GM19043 (cell line): ENCODE measurements around the gene CTNND2.

Source experiments
- ATAC-seq: cut with Tn5 transposase; IDR thresholded peaks from one replicate; pipeline ENCODE4 v1.9.1; 2021; ENCODE audit warnings: low read depth; ENCODE audit not compliant: unreplicated experiment

The CTNND2 gene, protein sequence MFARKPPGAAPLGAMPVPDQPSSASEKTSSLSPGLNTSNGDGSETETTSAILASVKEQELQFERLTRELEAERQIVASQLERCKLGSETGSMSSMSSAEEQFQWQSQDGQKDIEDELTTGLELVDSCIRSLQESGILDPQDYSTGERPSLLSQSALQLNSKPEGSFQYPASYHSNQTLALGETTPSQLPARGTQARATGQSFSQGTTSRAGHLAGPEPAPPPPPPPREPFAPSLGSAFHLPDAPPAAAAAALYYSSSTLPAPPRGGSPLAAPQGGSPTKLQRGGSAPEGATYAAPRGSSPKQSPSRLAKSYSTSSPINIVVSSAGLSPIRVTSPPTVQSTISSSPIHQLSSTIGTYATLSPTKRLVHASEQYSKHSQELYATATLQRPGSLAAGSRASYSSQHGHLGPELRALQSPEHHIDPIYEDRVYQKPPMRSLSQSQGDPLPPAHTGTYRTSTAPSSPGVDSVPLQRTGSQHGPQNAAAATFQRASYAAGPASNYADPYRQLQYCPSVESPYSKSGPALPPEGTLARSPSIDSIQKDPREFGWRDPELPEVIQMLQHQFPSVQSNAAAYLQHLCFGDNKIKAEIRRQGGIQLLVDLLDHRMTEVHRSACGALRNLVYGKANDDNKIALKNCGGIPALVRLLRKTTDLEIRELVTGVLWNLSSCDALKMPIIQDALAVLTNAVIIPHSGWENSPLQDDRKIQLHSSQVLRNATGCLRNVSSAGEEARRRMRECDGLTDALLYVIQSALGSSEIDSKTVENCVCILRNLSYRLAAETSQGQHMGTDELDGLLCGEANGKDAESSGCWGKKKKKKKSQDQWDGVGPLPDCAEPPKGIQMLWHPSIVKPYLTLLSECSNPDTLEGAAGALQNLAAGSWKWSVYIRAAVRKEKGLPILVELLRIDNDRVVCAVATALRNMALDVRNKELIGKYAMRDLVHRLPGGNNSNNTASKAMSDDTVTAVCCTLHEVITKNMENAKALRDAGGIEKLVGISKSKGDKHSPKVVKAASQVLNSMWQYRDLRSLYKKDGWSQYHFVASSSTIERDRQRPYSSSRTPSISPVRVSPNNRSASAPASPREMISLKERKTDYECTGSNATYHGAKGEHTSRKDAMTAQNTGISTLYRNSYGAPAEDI (N-terminal part only)

DNA sequence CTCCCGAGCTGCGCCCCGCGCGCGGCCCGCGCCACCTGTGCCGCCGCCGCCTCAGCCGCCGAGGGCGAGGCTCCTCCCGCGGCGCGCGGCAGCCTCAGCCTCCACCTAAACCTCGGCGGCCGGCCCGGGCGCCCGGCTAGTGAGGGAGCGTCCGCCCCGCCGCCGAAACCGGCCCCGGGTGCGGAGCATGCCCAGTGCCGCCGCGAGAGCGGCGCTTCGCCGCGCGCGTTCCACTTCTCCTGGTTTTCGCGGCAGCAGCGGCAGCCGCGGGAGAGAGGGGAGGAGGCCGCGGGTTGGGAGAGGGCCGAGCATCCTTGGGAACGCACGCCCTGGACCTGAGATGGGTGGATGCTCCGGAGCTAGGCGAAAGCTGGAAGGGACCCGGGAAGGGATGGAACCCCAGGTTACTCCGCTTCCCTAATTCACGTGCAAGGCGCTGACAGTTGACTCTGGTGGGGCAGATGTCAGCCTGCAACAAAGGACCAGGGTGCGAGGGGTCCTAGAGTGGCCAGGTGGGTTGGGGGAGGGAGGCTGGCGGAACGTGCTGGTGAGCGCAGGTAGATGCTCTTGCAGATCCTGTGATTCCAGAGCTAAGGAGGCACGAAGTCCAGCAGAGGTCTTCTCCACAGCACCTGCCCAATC lies at the start of gene CTNND2:
Gene CTNND2, minus strand, starts transcription at position 182 of the 642 bp plus-strand sequence. CDS start 593 bp downstream, outside the sequence.
- ATAC-seq = no peak

DNA sequence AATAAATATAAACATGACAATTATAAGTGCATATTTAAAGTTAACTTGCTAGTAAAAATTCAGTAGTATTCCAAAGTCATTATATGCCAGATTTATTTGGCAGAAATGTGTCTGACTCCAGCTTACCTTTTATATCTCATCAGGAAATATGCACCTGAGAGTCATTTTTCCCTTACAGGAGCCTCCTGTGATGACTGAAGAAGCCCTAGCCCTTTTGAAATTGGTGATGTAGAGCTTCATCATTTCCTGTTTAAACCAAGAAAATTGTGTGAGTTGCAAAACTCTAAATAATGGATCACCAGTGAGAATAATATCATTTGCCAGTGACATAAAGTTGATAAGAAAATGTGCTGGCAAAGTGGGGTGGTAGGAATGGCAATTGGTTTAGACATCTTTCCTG lies 42.1 kb upstream of the CTNND2 start:
- ATAC-seq = no peak

DNA sequence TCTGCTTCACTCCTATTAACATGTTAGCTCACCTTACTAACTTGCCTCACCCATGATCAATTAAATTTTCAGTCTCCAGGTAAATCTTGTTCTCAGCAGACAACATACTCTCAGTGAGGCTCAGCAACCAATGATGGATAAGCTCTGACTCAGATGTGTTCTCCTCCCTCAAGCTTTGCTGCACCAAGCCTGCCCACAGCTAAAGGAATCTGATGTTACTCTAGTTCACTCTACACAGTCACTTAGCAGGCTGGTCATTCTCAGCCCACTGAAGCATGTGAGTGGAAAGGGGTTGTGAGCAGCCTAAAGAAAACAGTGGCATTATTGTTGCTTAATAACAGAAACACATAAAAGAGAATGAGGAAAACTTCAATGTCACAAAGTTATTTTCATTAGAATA lies 37.3 kb upstream of the CTNND2 start:
- ATAC-seq = no peak

DNA sequence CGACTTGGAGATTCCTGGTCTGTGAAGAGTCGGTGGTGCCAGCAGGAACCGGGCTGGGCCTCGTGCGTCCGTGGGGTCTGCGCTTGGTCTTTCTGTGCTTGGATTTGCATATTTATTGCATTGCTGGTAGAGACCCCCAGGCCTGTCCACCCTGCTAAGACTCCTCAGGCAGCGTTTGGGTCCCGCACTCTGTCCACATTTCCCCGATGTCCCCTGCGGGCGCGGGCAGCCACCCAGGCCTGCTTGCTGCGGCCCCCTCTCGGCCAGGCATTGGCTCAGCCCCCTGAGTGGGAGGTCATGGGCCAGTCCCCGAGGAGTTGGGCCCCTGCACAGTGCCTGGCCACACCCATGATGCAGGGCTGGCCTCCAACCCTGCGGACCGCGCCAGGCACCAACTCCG lies 27.4 kb upstream of the CTNND2 start:
- ATAC-seq = no peak

DNA sequence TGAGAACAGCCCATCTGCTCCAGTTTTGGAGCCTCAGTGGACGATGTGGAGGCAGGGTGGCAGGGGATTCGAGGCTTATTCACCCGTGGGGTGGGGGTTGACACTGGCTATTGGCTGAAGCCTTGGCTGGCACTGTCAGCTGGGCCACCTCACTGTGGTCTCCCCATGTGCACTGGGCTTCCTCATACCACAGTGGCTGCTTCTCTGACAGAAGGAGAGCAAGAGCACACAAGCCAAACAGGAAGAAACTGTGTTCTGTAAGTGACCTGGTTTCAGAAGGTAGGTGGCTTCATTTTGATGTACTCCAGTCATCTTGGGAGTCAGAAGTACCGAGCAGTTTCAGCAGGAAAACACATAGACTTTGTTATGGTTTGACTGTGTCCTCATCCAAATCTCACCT lies 24.7 kb upstream of the CTNND2 start:
- ATAC-seq = no peak

DNA sequence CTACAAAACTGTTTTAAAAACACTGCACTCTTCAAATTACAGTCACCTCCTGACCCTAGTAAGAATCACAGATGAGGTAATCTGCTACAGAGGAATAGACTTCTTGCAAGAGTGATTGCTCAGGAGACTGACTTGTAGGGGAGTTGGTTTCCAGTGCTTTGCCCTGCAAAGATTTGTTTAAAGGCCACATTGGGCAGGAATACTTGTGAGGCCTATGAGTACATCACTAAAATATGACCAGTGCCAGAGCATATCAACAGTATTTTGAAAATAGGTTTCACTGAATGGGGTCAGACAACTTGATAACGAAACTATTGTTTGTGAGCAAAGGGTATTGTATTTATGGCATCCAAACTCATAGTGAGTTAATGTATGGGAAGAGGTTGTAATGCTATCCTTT lies 21.5 kb upstream of the CTNND2 start:
- ATAC-seq = no peak

DNA sequence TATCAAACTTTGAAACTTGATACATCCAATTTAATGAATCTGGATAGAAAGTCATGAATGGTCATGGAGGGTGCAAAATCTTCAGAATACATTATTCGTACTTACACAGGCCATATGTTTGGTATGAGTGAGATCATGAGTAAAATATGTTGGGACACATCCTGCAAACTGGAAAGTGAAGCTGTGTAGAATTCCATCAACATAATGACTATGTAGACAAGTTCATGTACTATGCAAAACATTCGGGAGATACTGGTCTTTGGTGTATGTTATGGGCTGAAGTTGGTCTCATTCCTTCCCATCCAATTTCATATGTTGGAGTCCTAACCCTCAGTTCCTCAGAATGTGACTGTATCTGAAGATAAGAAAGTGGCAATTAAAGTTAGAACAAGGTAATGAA lies 18.1 kb upstream of the CTNND2 start:
- no peak for ATAC-seq

DNA sequence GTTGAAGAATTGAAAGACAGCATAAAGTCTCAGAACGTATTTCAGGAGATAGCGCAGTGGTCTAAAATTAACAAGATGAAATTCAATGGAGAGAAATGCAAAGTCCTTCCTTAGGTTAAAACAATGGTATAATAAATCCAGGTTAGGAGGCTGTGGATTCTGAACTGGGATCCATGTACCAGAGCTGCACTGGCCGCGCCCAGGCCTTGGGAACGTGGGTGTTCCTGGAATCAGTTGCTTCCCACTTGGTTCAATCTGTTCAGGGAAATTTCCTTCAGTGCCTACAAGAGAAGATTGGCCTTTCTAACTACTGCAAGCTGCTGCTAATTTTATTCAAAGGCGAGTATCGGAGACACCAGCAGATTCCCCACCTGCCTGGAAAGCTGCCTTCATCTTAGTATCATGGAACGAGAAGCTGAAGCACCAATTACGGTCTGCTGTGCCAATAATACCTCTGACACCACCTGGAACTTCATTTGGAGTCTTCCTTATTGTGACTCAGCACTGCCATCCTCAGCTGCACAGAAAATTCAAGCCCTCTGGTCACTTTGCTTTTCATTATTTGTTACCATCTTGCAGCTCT lies 14.3 kb upstream of the CTNND2 start:
- ATAC-seq = no peak

DNA sequence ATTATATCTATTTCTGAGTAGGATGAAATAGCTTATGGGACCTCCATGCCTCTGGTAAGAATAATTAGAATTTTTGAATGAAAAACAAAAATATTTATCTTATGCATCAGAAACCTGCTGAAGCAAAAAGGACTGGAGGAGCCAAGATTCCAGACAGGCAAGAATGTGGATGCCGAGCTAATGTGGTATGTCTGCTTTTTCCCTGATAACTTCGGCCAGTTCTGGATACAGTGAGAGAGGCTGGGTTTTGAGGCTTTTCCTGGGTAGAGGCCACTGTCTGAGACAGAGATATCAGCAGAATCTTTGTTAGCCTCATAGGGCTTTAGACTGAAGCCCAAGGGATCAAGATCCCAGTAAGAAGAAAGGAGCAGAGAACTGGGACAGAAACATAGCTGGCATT lies 5.2 kb upstream of the CTNND2 start:
- ATAC-seq = no peak

DNA sequence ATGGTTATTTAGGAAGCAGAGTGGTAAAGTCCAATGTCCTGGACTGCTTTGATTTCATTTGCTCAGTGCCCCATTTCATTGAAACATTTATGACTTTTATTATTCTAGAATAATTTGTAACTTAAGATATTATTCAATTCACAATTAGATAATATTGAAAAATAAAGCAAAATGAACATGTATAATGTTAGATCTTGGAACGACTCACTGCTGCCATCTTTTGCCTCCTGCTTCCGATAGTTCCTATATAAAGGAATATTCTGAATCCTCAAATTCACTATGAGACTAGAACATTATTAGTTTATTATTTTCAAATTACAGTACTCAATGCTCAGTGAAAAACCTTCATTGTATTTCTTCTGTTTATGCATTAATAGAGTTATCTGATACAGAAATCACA lies 2.3 kb upstream of the CTNND2 start:
- no peak for ATAC-seq

DNA sequence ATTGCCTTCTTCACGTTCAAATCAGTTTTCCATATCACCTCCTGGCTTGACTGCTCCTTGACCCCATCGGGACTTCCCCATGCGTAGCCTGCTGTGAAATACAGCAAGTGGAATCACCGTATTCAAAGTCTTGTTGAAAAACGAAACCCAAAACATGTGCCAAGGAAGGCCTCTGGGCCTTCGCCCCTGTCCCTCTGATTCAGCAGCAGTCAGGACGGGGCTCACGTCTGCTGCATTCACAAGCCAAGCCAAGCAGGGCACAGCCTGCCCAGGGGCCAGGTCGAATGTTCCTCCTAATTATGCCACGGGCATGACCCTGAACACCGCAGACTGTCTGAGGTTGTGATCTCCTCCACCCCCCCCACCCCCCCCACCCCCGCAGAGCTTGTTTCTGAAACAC lies 960 bp upstream of the CTNND2 start:
- no peak for ATAC-seq

DNA sequence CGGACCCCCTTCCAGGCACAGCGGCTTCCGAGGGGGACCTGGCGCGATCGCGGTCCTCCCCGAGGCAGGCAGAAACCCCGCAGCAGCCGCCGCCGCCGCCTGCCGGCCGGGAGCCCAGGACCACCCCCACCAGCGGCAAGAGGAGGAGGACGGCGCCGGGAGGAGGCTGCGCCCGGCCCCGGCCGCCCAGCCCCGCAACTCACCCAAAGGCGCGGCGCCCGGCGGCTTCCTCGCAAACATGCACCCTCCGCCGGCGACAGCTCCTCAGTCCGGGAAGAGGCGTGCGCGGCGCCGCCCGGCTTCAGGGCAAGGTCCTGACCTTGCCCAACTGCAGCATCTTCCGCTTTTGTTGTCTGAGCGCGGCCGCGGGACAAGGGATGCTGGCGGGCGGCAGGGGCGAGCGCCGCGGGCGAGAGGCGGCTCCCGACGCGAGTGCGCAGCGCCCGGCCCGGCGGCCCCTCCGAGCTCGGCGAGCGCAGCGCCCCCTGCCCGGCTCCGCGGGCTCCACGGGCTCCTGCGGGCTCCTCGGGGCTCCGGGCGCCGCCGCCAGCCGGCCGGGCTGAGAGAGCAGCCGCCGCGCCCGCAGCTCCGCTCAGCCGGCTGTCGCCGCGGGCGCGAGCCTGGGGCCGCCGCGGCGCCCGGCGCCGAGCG lies 507 bp downstream of the CTNND2 start:
- ATAC-seq = no peak

DNA sequence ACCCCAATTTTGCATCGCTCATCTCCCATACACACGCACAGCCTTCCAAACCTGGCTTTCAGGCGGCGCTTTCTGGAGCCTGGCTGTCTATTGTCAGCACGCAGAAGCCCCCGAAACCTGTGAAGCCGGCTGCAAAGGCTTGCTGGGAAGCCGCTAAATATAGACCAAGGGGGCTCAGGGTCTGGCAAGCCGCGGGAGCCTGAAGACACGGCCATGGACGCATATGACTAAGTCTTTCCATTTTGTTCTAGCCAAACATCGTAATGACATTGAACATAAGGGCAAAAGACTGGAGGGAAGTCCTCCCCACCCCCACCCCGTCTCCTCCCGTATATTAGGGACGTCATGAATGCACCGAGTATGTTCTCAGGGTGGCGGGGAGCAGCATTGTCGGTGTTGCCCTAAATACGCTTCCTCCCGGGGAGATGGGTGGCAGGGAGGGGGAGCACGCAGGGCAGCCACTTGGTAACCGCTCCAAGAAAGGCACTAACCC lies 1.1 kb downstream of the CTNND2 start:
- ATAC-seq = no peak

DNA sequence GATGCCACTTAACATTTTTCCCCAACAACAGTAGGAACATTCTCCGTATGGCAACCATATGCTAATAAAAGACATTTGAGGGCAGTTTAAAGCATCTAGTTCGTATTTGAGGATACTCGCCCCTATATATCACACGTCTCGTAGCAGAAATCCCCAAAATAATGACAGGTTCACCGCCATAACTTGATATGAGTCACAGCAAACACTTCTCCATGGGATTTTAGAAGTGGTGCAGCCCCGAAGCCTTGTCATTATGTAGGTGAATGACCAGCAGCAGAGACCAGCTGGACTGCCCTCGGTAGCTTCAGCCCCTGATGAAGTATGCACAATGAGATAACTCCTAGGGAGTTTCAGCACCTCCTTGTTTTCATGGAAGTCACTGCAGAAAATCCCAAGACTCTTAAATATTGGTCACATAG lies 2.0 kb downstream of the CTNND2 start:
- ATAC-seq = no peak

DNA sequence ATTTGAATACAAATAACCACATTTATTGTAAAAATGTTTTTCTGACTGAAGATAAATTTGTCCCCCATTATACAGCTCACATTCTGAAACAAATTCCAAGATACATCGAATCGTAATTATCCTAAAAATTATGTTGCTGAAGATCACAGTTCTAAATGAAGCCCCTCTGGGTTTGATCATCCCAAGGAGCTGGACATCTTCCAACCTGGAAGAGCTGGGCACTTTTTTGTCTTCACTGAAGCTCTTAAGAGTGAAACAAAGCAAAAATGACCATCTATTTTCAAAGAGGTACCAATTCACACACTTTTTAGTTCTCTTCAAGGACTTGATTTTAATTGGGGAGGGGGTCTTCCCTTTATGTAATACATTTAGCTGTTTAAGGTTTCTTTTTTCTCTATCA lies 5.5 kb downstream of the CTNND2 start:
- no peak for ATAC-seq

DNA sequence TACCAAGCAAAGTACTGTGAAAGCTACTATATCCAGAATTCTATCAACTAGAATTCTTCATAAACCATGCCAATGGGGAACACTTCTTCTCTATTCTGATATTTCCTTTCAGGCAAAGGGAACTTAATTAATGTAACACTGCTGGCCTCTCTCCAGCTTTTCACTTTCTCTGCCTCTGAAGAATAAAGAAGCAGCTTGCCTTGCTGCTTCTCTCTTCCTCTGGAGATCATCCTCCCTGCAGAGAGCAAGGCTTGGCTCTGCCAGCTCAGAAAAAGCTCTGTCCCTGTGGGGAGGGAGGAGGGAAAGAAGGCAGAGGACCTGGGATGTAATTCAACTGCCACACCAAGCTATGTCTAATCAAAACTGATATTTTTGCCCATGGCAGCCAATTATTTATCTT lies 6.5 kb downstream of the CTNND2 start:
- no peak for ATAC-seq

DNA sequence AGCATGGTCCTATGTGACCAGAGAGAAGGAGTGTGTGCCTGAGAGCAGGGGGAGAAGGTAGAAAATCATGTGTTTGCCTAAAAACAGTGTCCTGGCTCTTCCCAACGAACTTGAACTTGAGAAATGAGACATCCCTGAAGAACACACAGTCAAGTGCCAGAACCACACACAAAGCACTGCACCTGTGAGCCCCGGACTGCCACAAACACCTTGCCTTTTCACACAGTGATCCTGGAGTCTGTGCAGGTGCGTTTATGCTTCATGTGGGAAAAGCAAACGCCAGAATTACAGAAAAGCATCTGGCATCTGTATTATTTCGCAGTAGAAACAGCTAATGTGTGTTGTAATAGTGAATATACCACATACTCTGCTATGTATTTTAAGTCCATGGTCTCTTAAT lies 9.3 kb downstream of the CTNND2 start:
- no peak for ATAC-seq

DNA sequence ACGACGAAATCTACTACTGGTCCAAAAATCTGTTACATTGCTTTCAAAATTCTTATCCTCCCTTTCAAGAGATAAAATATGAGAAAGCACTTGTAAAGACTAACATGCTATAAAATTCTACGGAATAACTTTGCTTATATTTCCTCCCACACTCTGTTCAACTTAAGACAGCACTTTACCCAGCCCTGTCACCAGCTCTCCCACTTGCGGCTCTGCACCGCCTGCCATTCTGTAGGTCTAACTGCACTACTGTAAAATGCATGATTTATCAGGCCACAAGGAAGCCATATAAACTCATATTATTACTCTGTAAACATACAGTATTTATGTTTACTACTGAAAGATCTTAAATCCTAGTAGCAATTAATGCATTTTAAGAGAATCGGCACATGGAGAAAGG lies 11.4 kb downstream of the CTNND2 start:
- no peak for ATAC-seq

DNA sequence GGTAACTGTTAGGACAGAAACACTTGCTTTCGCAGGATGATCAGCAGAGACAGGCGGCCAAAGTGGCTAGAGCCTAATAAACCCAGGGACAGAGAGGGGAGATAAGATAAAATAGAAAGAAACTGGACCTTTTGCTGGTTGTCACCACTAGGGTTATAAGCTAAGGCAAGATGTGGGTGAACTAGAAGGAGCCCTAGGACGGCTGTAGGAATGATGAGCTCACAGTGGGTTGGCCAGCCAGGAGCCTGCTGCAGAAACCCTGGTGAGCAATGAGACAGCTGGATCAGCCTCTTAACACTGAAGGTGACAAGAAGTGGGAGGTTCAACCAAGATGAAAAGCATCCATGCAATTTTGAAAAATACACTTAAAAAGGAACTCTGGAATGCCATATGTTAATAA lies 13.5 kb downstream of the CTNND2 start:
- ATAC-seq = no peak

DNA sequence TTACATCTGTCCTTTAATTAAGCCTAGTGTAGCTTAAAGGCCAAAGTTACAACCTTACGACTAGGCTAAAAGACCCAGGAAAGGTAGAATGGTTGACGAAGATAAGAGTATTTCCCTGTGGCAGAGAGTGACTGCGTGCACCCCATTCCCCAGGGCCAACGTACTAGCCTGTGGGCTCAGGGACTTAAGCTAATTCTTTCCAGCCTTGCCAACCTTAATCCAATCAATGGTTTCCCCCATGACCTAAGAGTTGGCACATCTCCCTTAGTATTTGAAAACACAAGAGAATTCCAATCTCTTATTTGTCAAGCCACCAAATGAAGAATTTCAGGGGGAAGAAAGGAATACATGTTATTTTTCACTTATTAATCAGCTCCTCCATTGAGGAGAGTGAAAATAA lies 16.0 kb downstream of the CTNND2 start:
- ATAC-seq = no peak
